ENCODE measurements around the gene NRN1.
"Not testable (repeated sequence)": the region's sequence is repeated elsewhere in the genome, so short reads cannot be mapped to it uniquely, and the experiment has no call there.

NRN1 gene

DNA sequence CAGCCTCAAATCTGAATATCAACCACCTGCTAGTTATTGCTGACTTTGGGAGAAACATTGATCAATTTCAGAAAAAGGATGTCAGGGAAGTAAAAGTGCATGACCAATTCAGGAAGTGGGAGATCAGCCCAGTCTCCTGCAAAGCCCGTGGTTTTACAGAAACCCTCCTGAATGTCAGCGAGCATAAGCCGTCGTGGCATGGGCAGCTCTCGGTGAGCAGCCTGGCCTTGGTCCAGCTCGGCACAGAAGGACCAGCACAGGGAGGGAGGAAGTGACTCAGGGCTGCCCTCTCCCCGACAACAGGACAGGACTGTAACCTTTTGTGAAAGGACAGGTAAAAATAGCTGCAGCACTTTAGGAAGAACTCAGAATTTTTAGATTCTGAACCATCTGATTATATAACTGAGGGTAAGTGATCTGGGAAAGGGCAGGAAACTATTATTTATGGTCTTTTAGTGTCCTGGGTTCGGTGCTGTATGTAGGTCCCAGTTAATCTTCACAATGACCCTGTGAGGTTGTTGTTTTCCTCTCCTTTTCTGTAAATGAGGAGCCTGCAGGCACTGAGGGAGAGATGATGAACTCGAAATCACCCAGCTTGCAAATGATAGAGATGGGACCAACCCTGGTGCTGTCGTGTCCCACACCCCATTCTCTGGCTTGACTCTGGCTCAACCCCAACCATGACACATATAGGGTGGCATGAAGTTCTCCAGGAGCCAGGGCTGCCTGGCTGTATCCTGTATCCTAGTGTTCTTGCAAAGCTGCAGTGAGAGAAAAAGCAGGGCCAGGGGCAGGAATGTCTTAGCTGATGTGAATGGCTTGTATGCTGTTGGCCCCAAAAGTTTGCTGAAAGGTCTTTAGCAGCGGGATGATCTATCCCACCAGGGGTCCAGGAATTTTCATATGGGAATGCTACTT, 37.6 kb downstream of the NRN1 start:
- no peak overlapping the region for H3K27ac ChIP-seq (replicated peaks)
- TF ChIP-seq, protein P1, sequence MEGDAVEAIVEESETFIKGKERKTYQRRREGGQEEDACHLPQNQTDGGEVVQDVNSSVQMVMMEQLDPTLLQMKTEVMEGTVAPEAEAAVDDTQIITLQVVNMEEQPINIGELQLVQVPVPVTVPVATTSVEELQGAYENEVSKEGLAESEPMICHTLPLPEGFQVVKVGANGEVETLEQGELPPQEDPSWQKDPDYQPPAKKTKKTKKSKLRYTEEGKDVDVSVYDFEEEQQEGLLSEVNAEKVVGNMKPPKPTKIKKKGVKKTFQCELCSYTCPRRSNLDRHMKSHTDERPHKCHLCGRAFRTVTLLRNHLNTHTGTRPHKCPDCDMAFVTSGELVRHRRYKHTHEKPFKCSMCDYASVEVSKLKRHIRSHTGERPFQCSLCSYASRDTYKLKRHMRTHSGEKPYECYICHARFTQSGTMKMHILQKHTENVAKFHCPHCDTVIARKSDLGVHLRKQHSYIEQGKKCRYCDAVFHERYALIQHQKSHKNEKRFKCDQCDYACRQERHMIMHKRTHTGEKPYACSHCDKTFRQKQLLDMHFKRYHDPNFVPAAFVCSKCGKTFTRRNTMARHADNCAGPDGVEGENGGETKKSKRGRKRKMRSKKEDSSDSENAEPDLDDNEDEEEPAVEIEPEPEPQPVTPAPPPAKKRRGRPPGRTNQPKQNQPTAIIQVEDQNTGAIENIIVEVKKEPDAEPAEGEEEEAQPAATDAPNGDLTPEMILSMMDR (IDR thresholded peaks at IDR 0.05; ENCODE audit: insufficient read depth, low read length): no peak
- TF ChIP-seq GABPA (IDR thresholded peaks at IDR 0.05; ENCODE audit: low read depth) (no peak), SPI1 (IDR thresholded peaks at IDR 0.05; ENCODE audit: borderline replicate concordance, low read depth) (peak; percentile 64)
- no peaks in the 10 kb centered on the region for H3K27me3 ChIP-seq (ENCODE audit: insufficient read depth, poor library complexity, severe bottlenecking)
- H3K4me3 ChIP-seq (replicated peaks; ENCODE audit: insufficient read depth, low read length): no peak overlapping the region
- peak in 1 of 2 experiments; percentile 18 for DNase-seq (ENCODE audit: low read depth in 1 of 2, low spot score in 1 of 2)

DNA sequence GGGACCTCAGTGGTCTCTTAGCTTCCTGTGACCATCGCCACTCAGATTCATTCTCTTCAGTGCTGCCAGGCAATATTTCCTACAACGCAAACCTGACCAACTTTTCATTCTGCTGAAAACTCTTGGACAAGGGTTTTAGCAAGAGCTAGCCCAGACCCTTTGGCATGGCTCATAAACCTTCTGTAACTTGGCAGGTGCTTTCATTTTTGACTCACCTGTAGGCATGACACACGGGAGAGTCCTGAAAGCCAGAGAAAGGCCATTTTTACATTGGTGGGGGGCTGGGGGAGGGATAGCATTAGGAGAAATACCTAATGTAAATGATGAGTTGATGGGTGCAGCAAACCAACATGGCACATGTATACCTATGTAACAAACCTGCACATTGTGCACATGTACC, 38.7 kb downstream of the NRN1 start:
- H3K4me3 ChIP-seq (replicated peaks; ENCODE audit: insufficient read depth, low read length); H3K27me3 ChIP-seq (ENCODE audit: insufficient read depth, poor library complexity, severe bottlenecking); DNase-seq (ENCODE audit: low read depth in 1 of 2, low spot score in 1 of 2); H3K27ac ChIP-seq (replicated peaks): not testable (repeated sequence)

DNA sequence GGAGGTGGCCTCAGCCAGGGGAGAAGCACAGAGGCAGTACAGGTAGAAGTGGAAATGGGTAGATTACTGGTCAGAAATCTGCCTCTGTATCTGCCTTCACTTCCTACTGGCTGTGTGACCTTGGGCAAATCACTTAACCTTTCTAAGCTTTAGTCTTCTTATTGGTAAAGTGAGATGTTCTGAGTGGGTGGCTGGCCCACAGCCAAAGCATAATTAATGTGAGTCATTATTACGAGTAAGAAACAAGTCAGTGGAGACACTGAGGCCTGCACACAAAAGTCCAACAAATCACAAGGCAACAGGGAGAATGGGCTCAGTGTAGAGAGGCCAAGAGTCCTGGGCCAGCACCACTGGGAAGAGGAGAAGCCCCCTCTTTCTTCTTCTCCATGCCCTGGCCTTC, 39.1 kb downstream of the NRN1 start:
- DNase-seq (ENCODE audit: low read depth in 1 of 2, low spot score in 1 of 2): no peak
- TF ChIP-seq, protein P2, sequence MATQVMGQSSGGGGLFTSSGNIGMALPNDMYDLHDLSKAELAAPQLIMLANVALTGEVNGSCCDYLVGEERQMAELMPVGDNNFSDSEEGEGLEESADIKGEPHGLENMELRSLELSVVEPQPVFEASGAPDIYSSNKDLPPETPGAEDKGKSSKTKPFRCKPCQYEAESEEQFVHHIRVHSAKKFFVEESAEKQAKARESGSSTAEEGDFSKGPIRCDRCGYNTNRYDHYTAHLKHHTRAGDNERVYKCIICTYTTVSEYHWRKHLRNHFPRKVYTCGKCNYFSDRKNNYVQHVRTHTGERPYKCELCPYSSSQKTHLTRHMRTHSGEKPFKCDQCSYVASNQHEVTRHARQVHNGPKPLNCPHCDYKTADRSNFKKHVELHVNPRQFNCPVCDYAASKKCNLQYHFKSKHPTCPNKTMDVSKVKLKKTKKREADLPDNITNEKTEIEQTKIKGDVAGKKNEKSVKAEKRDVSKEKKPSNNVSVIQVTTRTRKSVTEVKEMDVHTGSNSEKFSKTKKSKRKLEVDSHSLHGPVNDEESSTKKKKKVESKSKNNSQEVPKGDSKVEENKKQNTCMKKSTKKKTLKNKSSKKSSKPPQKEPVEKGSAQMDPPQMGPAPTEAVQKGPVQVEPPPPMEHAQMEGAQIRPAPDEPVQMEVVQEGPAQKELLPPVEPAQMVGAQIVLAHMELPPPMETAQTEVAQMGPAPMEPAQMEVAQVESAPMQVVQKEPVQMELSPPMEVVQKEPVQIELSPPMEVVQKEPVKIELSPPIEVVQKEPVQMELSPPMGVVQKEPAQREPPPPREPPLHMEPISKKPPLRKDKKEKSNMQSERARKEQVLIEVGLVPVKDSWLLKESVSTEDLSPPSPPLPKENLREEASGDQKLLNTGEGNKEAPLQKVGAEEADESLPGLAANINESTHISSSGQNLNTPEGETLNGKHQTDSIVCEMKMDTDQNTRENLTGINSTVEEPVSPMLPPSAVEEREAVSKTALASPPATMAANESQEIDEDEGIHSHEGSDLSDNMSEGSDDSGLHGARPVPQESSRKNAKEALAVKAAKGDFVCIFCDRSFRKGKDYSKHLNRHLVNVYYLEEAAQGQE (IDR thresholded peaks at IDR 0.05; ENCODE audit: insufficient replicate concordance, low read depth): no peak
- TF ChIP-seq GABPA (IDR thresholded peaks at IDR 0.05; ENCODE audit: low read depth) (no peak), POLR2AphosphoS5 (IDR thresholded peaks at IDR 0.05; ENCODE audit: low read depth) (no peak), SPI1 (IDR thresholded peaks at IDR 0.05; ENCODE audit: borderline replicate concordance, low read depth) (no peak)
- TF ChIP-seq, protein P1 (IDR thresholded peaks at IDR 0.05; ENCODE audit: insufficient read depth, low read length): no peak

DNA sequence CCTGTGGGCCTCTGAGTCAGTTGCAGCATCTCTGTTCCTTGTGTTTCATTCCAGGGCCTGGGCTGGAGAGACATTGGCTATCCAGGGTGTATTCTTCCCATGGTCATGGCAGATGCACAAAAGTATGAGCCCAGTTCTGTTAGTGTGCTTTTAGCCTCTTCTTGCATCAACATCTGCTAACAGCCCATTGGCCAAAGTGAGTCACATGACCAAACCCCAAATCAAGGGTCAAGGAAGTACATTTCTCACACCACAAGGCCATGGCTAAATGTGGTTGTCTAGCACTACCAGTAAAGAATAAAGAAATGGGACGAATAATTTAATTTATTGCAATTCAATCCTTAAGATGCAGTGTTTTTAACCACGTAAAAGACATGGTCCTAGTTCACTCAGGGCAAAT, 43.9 kb downstream of the NRN1 start:
- TF ChIP-seq, protein P2 (IDR thresholded peaks at IDR 0.05; ENCODE audit: insufficient replicate concordance, low read depth): no peak
- TF ChIP-seq POLR2AphosphoS5 (IDR thresholded peaks at IDR 0.05; ENCODE audit: low read depth) (no peak), SPI1 (IDR thresholded peaks at IDR 0.05; ENCODE audit: borderline replicate concordance, low read depth) (no peak), GABPA (IDR thresholded peaks at IDR 0.05; ENCODE audit: low read depth) (no peak)
- TF ChIP-seq, protein P1 (IDR thresholded peaks at IDR 0.05; ENCODE audit: insufficient read depth, low read length): no peak
- no peak for DNase-seq (ENCODE audit: low read depth in 1 of 2, low spot score in 1 of 2)

More for the DNA sequence above, 39.1 kb downstream of the NRN1 start:
- no peaks in the 10 kb centered on the region for H3K27me3 ChIP-seq (ENCODE audit: insufficient read depth, poor library complexity, severe bottlenecking)
- no peak overlapping the region for H3K4me3 ChIP-seq (replicated peaks; ENCODE audit: insufficient read depth, low read length)
- H3K27ac ChIP-seq (replicated peaks): no peak overlapping the region

More for the DNA sequence above, 43.9 kb downstream of the NRN1 start:
- H3K27me3 ChIP-seq (ENCODE audit: insufficient read depth, poor library complexity, severe bottlenecking): no peaks in the 10 kb centered on the region
- H3K4me3 ChIP-seq (replicated peaks; ENCODE audit: insufficient read depth, low read length): no peak overlapping the region
- no peak overlapping the region for H3K27ac ChIP-seq (replicated peaks)
